ENCODE results near the gene DNAJB8.

- TF ChIP-seq CTCF (IDR thresholded peaks at IDR 0.05; ENCODE audit: low read depth, low read length, missing input control) = no peak
- no peak for TF ChIP-seq MAX (IDR thresholded peaks at IDR 0.05)
- no peak for TF ChIP-seq JUND (IDR thresholded peaks at IDR 0.05)
- TF ChIP-seq RAD21 (IDR thresholded peaks at IDR 0.05) = no peak
- TF ChIP-seq REST (IDR thresholded peaks at IDR 0.05) = no peak
- no peak for TF ChIP-seq YY1 (IDR thresholded peaks at IDR 0.05)
Measured at GRCh38 chr3:128454310-128454618, 12.4 kb downstream of the DNAJB8 start.
